Non-pigmented ciliary epithelial cell (primary cell): Measurements from ENCODE around the gene TRIM10.
"Not testable (repeated sequence)": the region's sequence is repeated elsewhere in the genome, so short reads cannot be mapped to it uniquely, and the experiment has no call there.

Experiments used
- DNase-seq: peaks from one replicate; pipeline ENCODE4 v3.0.0-alpha.2; 2010; ENCODE audit warnings: low read depth

Gene TRIM10

DNA sequence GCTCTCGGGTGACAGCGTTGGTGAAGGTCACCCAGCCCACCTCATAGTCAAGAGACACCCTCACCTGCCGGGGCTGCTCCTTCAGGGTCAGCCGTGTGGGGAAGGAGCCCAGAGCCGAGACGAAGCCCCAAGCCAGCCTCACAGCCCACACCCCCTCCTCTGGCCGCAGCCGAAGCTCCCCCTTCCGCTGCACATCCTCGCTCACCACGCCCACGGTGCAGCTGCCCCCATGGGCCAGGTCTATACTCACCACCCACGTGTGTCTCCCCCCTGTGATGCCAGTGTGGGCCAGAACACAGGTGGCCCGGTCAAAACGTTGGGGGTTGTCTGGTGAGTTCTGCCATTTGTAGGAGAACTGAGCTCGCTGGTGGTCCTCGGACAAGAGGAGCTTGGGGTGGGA, 7.0 kb downstream of the TRIM10 start:
- DNase-seq, result no peak

DNA sequence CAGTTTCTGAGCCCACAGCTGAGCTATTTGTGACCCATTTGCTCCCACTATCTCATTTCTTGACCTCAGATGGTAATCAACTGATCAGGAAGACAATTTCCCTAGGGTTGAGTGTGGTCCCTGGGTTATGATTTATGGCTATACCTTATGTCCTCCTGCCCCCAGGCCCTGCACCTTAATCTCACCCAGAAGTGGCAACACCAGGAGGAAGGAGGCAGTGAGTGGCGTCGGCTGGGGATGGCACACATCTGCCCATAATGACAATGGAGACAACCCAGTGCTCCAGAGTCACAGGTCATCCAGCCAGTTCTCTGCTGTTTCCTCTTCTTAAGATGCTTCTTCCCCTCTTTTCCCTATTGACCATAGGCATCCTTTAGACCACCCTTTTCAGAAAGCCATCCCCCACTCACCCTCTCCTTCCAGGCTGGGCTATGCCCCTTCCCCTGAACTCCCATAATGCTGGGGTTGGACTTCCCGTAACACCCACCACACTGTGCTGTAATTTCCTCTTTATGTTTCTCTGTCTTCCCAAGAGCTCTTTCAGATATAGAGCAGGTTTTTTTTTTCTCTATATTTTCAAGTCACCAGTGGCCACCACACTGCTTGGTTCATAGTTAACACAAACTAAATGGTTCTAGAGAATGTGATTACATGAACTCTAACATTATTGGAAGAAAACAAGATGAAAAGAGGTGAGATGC, 8.0 kb downstream of the TRIM10 start:
- DNase-seq, result no peak

DNA sequence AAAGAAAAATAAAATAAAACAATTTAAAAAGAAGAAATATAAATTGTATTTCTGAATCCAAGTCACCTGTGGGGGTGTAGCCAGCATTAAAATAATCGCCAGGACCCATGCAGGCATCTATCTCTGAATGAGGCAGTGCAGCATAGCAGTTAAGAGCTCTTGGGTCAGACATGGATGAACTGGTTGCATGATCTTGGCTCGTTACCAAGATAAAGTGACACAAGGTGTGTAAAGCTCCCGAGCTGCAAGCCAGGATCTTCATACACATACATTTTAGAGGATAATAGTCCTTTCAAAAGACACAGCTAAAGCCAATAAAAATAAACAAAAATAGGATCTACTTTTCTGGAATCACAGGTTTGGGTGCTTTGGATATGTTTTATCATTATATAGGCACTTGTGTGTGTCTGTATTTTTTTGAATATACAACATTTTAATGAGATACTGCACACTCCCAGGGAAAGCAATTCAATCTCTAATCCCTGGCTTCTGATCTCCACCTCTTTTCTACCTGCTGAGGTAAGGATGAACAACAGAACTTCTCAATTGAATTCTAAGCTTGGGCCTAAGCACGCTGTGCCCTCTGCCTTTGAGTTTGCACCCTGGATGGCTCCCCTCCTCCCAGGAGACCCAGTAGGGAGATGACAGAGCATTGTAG, 8.9 kb downstream of the TRIM10 start:
- DNase-seq, result no peak

DNA sequence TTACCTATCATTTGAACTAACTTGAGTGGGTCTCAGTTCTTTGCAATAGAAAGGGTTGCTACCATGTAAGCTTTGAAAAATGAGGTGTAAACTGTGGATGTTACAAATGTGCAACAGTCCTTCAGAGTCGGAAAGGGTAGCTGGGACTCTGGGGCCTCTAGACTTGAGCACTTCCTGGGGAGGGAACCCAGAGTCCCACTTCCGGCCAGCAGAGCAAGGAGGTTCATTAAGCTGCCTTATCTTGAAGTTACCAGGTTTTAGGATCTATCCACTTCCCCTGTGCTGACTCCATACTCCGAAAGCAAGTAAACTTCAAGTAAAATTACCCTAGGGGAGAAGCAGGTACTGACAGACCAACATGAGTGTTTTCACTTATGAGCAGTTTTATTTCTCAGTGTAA, 9.4 kb downstream of the TRIM10 start:
- no peak for DNase-seq

DNA sequence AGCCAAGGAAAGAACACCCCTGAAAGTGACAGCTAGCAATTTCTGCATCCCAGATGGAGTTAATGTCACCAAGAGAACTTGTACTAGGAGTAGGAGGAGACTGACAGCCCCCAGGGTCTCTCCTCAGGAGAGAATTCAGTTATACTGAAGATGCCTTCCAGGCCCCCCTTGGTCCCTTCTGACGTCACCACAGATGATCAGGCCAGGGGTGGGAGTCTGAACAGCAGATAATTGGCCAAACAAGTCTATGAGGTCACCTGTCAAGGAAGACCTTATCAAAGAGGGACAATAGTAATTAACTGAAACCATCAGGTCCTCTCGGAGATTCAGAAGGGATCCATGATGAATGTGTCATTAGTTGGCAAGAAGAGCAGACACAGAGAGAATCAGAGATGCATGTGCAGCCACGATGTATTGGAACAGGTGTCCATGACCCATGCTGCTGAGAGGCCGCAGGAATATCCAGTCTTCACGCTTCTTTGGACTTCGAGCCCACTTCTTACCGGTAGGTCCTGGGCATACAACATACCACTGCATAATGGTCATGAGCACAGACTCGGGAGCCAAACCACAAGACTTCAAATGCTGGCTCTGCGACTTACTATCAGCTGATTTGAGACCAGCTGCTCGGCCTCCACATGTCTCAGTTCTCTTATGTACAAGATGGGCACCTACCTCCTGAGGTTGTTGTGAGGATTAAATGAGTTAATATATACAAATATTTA, 10.2 kb downstream of the TRIM10 start:
- no peak for DNase-seq

DNA sequence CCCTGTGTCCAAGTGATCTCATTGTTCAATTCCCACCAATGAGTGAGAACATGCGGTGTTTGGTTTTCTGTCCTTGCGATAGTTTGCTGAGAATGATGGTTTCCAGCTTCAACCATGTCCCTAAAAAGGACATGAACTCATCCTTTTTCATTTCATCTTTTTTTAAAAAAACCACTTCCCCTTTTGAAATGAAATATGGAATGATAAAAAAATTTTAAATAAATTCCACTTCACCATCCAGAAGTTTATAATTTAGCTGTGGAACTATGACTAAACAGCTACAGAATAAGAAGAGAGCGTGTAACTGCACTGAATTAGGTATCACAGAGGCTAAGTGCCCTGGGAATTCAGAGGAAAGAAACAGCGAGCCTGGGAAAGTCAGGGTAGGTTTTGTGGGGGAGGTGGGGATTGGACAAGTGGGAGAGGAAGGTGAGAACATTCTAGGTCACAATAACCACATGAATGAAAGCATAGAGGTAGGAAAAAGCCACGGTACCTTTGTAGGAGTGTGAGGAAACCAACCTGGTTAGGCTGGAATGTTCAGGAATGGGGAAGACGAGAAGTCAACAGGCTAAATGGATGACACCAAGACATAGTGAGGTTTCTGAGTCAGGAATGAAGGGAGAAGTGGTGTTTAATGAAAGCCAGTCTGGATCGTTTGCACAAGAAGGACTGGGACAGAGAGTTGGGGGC, 11.0 kb downstream of the TRIM10 start:
- DNase-seq, result no peak

DNA sequence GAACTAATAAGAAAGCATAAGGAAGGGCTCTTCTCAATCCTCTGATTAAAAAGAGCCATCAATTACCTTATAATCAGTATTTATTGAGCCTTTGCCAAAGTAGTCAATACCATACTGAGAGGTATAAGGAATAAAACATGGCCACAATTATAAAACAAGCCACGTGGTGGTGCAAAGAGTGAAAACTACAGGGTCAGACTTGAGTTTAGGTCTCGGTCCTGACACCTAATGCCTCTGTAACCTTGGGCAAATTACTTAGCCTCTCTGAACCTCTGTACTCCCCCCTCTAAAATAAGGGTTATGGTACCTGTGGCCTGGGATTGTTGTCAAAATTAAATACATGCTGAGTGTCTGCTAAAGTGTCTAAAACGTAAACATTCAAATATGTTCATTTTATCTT, 11.8 kb downstream of the TRIM10 start:
- no peak for DNase-seq

DNA sequence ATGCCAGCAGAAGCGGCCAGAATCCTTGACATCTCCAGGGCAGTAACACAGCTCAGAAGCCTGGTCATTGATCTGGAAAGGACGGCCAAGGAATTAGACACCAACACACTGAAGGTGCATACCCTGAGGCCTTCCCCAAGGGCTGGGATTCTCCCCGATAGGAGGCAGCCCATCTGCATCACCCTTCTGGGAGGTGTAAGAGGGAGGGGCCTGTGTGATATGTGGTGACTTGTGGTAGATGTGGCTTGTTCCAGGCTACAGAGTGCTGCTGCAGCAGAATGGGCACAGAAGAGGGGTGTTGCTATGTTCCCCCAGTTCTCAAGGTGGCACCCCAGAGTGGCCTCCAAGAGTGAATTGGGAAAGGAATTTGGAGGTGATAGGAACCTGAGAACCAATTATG, 13.9 kb downstream of the TRIM10 start:
- DNase-seq, result no peak

DNA sequence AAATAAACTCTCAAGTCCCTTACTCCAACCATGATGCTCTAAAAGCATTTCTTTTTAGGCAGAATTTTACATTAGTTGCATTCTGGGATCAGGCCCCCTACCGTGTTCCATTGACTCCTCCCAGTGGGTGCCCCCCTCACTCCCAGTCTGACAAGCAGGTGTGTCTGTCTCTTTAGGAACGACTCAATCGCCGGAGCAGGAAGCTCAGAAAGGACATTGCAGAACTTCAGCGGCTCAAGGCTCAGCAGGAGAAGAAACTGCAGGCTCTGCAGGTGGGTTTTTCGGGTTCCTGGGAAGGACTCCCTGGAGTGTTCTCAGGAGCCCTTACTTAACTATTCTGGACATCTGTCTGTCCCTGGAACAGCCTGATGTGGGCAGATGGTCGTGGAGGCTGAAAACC, 15.2 kb downstream of the TRIM10 start:
- DNase-seq, result no peak

DNA sequence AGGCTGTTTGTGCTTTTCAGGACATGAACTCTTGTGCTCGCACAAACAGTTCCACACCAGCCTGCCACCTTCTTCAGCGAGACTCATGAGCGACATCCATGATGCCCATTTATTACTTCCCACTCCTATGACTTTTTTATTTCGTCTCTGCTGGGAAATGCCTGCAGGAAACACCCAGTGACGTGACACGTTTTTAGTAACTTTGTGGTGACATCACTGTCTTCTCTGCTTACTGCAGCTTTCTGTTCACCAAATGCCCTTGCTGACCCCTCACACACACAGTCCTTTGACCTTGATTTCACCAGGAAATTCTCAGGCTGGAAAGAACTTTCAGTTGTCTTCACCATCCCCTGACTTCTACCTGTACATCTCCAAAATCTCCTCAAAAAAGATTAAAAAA, 16.2 kb downstream of the TRIM10 start:
- no peak for DNase-seq

DNA sequence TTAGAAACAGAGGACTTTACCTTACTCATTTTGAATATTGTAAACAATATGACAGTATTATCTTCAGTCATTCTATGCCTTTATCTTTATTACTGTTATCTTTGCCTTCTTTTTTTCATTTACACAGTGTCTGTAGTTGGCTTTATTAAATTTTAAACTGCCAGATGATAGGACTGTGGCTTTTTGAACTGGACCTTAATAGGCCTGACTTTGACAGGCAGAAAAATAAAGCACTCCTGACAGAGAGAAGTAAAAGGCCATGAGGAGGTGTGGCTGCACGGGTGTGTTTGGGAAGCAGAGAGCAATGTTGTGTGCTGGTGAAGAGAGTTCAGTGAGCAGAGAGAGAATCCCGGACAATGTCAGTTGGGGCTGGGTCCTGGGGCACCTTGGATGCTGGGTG, 17.2 kb downstream of the TRIM10 start:
- no peak for DNase-seq

DNA sequence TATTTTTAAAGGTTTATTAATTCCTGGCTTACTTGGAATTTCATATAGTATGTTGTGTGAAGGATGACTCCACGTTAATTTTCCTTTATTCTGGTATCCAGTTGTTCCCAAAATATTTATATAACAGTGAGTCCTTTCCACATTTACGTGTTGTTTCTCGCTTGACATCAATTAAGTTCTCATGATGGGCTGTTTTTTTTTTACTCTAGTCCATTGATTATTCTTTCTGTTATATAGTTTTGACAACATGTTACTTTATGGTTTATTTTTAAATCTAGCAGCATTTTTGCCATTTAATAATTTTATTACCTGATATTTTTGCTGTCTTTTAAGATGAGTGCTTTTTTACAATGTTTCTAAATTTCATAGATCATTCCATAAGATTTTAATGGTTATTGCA, 18.3 kb downstream of the TRIM10 start:
- no peak for DNase-seq

DNA sequence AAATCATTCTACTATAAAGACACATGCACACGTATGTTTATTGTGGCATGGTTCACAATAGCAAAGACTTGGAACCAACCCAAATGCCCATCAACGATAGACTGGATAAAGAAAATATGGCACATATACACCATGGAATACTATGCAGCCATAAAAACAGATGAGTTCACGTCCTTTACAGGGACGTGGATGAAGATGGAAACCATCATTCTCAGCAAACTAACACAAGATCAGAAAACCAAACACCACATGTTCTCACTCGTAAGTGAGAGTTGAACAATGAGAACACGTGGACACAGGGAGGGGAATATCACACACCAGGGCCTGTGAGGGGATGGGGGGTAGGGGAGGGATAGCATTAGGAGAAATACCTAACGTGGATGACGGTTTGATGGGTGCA, 20.8 kb downstream of the TRIM10 start:
- DNase-seq, result not testable (repeated sequence)

DNA sequence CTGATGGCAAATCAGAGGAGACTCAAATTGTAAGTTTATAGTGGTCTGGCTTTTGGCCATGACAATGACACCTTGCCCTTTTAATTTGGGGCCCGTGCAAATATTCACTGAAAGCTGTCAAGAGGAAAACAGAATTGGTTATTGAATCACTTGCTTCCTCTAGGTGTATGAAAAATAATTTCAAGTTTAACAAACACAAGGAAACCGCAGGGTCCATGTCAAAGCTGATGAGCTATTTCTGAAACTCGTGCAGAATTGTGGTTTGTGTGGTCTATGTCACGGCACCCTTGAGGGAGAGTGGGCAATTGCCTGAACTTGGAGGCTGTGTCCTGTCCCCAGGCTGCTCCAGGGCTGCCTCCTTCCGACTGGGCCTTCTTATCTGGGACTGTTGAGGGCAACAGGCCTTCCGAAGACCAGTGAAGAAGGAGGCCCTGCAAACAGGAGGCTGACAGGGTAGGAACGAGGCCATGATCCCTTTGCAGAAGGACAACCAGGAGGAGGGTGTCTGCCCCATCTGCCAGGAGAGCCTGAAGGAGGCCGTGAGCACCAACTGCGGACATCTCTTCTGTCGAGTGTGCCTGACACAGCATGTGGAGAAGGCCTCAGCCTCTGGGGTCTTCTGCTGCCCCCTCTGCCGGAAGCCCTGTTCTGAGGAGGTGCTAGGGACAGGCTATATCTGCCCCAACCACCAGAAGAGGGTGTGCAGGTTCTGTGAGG, 24.3 kb downstream of the TRIM10 start:
- no peak for DNase-seq

DNA sequence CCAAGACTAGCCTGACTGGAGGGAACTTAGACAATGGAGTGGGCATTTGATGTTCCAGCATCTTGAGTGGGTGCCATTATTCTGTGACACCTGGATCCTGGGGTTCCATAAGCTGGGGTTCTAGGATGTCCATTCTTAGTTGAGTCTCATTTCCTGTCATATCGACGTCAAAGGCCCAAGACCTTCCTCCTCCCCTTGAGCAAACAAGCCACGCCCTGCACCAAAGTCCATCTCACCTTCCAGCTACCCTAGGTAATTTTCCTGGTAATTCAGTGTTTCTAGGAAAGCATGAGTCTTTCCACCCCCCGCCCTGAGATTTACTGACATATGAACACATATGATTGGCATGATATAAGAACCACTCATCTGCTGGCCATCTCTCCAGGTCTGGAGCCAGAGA, 25.3 kb downstream of the TRIM10 start, which contains the start of gene TRIM40:
Gene TRIM40 (plus strand): TSS at position 384 of the 400 bp plus-strand sequence. CDS start 897 bp downstream, outside the sequence.
- DNase-seq, result no peak

DNA sequence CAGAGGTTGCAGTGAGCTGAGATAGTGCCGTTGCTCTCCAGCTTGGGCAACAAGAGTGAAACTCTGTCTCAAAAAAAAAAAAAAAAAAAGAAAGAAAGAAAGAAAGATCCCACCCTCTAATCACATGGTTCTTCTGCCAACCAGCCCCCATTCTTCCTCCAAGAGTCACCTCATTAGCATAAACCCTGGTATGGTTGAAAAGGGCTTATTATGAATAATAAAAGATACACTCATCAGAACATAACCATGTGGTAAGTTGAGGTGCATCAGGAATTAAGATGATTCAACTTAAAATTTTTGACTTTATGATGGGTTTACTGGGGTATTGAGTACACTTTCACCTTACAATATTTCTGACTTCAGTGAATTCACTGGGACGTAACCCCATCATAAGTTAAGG, 25.9 kb downstream of the TRIM10 start:
- no peak for DNase-seq

DNA sequence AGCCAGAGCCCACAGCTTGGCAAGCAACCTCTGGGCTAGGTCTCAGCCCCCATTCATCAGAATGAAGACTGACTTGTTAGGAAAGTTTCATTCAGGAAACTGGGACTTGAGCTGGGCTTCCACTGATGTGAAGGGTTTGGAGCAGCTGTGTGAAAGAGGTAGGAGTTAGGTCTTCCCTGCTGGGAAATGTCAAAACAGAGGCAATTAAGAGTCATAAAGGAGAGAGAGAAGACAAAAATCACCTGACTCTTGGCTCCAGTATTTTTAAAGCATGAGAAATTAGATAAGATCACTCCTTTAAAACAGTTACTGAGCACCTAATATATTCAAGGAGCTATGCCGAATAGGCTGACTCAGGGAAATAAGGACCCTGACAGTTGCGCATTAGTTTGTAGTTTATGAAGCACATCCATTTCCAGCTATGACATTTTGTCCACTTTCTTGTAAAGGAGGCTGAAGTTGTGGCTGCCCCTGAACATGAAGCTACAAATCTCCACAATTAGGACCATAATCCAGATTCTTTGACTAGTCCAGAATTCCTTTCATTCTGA, 29.0 kb downstream of the TRIM10 start:
- no peak for DNase-seq

DNA sequence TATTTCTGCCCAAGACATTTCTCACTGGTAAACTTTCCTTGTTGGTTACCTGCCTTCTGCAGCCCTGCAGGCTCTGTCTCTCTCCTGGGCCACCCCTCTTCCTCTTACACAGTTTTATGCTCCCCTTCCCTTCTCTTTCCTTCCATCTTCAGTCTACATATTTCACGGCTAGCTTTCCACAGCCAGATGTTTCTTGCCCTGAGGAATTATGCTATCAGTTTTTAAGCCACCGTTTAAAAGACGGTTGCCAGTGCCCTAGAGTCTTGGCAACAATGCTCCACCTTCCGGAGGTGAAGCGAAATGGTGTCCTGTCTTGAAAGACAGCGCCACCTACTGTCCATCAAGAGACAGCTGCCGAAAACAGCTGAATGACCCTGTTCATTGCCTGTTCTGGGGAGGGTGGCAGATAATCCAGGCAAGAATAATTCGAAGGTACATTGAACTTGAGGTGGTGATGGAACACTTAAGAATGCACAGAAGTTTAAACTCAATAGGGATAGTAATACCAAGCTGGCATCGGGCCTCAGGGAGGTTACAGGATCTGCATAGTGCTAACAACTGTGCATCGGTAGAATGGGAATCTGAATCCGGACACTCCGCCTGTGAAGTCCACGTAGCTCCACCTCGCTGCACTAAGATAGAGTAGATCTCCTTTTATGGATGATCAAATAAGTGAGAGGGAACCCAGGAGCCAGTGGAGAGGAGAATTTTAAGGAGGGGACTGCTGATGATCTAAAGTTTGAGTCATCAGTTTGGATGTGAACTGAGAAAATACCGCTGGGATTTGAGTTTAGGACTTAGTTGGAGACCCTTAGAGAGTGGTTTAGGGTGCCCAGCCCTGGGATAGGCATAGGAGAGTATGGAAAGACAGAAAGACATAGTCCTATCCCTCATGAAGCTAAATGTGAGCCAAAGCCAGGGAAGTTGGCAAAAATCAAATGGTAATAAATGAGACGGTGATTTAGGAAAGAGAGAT, 29.8 kb downstream of the TRIM10 start:
- DNase-seq, result peak; percentile 49

DNA sequence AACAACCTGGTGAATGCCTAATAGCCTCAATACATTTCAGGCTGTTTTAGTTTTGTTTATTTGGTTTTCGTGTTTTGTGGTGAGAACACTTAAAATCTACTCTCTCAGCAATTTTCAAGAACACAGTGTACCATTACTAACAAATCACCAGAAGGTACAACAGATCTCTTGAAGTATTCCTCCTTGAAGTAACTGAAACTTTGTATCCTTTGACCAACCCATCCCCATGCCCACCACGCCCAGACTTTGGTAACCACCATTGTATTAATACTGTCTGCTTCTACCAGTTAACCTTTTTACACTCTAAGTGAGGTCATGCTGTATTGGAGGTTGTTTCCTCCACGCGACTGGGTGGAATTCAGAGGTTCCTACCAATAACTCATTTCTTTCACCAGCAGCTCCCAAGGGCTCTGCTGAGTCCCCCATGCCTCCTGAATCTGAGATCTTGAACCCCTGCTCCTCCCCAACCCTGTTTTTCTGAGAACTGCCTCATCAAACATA, 30.8 kb downstream of the TRIM10 start:
- DNase-seq, result no peak
